OCI-LY3 (cell line): ENCODE measurements around the gene PERM1.

Experiments used
- EZH2phosphoT487 ChIP-seq: fragments of 200-600 bp; shearing (Covaris generic); IDR thresholded peaks from 2 replicates; pipeline ENCODE4 v1.6.1; 2018; ENCODE audit warnings: antibody characterized with exemption, mixed run types, low read depth
- TF ChIP-seq, protein P1 (sequence below): fragments of 200-600, 300-600 bp; sonication (generic); IDR thresholded peaks from 2 replicates; pipeline ENCODE4 v1.5.1; 2014; ENCODE audit warnings: antibody characterized with exemption, low read length, low read depth

DNA sequence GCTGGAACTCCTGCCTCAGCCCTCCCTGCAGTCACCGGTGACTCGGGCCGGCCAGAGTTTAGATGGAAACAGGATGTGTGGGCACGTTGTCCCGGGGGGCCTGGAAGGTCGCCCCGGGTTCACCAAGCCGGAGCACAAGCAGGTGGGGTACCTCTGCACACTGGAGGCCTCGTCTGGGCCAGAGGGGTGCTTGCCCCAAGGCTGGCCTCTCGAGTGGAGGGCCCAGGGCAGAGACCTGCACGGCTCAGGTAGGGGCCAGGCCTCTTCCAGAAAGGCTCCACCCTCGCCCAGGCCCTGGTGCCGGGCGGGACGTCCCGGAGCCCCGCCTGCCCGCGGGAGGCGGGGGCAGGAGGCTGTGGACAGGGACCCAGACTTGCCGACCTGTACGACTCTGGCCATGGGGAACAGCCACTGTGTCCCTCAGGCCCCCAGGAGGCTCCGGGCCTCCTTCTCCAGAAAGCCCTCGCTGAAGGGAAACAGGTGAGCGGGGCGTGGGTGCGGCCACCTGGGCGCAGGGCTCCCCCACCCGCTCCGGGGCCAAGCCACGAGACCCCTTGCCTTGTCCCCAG lies 15.7 kb downstream of the PERM1 start, which contains the start of gene PLEKHN1:
- TF ChIP-seq, protein P1, sequence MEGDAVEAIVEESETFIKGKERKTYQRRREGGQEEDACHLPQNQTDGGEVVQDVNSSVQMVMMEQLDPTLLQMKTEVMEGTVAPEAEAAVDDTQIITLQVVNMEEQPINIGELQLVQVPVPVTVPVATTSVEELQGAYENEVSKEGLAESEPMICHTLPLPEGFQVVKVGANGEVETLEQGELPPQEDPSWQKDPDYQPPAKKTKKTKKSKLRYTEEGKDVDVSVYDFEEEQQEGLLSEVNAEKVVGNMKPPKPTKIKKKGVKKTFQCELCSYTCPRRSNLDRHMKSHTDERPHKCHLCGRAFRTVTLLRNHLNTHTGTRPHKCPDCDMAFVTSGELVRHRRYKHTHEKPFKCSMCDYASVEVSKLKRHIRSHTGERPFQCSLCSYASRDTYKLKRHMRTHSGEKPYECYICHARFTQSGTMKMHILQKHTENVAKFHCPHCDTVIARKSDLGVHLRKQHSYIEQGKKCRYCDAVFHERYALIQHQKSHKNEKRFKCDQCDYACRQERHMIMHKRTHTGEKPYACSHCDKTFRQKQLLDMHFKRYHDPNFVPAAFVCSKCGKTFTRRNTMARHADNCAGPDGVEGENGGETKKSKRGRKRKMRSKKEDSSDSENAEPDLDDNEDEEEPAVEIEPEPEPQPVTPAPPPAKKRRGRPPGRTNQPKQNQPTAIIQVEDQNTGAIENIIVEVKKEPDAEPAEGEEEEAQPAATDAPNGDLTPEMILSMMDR: no peak
- no peak for TF ChIP-seq EZH2phosphoT487
